C4-2B (cell line): ENCODE measurements around the gene ANKIB1.
"Not testable (repeated sequence)": the region's sequence is repeated elsewhere in the genome, so short reads cannot be mapped to it uniquely, and the experiment has no call there.

Experiments used
- CTCF ChIP-seq: fragments of 450-650 bp; conservative IDR thresholded peaks from 2 replicates; pipeline ENCODE4 v1.5.1; 2017; ENCODE audit warnings: mild to moderate bottlenecking
- ZFX ChIP-seq: fragments of 450-650 bp; IDR thresholded peaks from 2 replicates; pipeline ENCODE4 v1.6.1; 2017

GRCh38 chr7:92442720-92443119 lies 196.9 kb downstream of the ANKIB1 start:
- not testable (repeated sequence) for TF ChIP-seq CTCF, ZFX
